GM19438 (cell line): ENCODE measurements around the gene SPECC1L.

Source experiments
- ATAC-seq: cut with Tn5 transposase; IDR thresholded peaks from one replicate; pipeline ENCODE4 v1.9.1; 2021; ENCODE audit warnings: low read depth; ENCODE audit not compliant: unreplicated experiment

Gene SPECC1L

DNA sequence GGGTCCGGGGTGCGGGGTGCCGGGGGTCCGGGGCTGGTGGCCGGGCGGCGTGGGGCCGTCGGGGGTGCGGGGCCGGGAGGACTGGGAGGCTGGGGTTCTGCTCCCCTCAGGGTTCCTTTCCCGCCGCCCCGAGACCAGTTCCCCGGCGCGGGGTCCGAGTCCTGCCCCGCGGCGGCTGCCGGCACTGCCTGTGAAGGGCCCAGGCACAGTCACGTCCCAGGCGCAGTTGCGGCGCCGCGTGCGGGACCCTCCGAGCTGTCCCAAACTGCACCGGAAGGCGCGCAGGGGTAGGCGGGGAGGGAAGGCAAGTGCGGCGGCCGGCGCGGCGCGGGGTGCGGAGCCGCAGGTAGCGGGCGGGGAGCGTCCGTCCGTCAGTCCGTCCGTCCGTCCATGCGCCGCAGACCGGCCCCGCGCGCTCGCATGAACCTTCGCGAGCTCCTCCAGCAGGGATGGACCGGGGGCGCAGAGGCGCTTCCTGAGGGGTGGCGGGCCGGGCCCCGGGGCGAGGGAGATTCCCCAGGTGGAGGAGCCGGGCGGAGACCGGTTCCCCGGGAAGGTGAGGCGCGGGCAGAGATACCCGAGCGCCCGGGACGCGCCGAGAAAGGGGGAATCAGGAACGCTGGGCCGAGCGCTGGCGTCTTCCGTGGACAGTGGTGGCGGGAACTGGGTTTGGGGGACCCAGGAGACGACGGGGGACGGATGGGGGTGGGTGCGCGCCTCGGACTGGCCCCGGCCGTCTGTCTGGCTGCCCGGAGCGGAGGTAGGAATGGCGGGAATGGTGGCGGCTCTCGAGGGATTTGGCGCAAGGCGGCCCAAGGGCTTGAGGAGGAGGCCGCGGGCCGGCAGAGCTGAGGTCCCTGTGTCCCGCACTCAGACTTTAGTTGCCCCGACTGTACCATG, 153.6 kb downstream of the SPECC1L start:
- no peak for ATAC-seq

DNA sequence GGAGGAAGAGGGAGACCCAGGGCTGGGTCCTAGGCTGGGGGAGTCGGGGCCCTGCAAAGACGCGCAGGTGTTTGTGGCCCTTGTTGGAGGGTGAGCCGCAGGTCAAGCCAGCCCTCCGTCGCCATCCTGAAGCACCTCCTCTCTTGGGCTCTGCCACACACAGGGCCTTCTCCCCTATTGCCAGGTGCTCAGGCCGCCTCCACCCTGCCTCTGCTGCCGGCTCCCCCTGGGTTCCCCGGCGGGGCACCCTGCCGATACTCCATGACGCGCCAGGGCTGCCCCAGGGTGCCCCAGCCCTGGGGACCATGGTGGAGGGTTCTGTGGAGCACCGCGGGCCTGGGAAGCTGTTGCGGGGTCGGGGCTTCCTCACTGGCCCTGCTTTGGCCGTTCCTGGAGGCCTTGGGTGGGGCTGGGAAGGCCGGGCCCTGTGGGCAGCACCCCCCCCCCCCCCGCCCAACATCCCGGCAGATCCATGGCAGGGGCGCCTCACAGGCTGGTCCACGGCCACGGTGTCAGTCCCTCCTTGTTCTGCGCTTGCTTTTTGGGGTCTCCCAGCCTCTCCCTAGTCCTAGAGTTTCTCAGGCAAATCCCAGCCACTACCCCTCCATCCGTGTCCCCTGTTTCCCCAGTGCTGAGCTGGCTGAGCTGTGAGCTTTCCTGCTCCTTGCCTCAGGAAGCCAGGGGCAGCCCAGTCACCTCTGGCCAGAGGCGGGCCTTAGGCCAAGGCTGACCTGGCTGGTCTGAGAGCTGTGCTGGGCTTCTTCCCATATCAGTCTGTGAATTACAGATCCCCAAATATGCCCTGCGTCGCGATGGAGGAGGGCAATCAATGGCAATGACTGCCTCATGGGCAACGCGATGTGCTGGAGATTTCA, 154.5 kb downstream of the SPECC1L start:
- ATAC-seq: no peak

DNA sequence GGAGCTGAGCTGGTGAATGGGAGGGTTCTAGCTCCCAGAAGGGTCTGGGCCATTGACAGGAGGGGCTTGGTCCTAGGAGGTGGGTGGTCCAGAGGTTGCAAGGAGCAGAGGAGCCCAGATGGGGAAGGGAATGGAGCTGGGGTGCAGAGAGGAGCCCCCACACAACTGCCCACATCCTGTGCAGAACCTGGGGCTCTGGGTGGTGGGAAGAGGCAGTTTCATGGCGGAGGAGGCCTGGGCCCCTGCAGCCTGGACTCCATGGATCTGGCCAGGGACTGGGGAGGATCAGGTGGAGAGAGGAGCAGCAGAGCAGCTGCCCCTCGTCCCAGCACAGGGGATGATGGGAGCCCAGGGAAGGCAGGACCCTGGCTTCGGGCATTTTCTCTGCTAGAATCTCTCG, 155.8 kb downstream of the SPECC1L start:
- no peak for ATAC-seq

DNA sequence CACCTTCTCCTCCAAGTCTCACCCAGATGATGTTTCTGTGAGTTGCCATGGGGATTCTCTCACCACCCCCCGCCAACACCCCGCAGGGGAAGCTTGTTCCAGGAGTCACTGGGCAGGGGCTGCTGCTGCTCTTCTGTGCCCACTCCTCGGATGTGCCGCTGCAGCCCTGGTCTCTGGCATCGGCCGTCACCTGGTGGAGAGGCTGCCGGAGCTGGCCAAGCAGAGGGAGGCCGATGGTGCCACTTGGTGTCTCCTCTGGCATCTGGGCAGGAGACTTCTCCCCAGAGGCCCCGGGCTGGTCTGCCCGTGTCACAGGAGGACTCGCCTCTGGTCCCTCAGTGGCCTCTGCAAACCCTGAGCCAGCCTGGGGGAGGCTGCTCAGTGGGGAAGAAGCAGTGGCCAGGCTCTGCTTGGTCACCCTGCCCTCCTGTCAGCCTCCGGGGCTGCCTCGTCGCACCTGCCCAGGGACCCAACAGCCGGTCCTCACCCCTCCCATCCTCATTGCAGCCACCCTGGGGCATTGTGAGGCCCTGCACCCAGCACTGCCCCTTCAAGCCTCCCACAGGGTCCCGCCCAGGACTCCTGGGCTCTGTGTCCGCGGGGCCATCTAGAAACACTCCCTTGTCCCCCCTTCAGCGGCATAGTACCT, 156.3 kb downstream of the SPECC1L start:
- peak; percentile 12 for ATAC-seq

DNA sequence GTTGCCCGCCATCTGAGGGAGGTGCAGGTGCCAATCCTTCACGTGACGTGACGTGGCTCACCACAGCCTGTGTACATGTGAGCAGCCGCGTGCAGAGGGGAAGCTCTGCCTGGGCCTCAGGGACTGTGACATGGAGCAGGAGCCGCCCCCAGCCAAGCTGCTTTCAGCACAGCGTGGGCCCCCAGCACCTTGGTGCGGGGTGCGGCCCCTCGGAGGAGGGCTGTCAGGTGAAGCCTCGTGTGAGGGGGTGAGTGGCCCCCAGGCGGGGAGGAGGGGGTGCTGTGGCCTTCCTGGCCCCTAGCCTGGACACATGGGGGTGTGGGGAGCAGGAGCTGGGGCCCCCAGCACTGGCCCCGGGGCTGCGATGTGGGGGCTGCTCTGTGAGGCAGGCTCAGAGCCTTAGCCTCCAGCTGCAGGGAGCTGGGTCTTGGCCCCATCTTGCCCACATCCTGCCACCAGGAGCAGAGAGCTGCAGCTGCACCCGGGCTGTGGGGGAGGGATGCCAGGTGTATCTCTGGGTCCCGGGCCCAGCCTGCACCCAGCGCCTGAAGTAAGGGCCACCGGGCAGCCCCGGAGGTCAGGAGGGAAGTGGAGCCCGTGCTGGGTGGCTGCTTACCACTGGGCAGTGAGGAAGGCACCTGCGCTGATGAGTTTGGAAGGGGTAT, 157.0 kb downstream of the SPECC1L start, which contains the start of gene ADORA2A:
Gene ADORA2A (plus strand): TSS at position 100 of the 665 bp plus-strand sequence. CDS start 5,806 bp downstream, outside the sequence.
- ATAC-seq: peak; percentile 43

DNA sequence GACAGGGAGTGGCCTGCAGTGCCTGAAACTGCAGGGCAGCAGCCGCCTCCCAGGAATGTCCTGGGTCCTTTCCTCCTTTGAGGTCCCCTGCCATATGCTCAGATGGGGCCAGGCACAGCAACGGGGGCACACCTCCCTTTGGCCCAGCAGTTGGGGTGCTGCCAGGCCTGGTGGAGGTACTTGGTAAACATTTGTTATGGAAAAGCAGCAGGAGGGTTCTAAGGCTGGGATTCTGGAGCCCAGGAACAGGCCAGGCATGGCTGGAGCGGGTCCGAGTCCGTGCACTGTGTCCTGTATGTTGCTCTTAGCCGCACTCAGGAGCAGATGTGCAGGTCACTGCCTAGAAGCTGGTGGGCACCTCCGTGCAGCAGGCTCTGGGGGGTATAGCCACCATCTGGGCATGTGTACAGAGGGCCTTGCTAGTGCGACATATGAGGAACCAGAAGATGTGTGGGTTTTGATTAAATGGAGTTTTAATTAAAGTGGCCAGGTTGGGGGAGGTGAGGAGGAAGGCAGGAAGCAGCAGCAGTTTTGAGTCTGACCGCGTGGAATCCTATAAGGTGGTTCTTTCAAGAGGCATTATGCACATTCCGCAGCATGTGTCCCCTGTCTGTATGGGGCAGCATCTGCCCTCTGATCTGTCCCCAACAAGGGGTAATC, 158.2 kb downstream of the SPECC1L start:
- ATAC-seq: no peak

DNA sequence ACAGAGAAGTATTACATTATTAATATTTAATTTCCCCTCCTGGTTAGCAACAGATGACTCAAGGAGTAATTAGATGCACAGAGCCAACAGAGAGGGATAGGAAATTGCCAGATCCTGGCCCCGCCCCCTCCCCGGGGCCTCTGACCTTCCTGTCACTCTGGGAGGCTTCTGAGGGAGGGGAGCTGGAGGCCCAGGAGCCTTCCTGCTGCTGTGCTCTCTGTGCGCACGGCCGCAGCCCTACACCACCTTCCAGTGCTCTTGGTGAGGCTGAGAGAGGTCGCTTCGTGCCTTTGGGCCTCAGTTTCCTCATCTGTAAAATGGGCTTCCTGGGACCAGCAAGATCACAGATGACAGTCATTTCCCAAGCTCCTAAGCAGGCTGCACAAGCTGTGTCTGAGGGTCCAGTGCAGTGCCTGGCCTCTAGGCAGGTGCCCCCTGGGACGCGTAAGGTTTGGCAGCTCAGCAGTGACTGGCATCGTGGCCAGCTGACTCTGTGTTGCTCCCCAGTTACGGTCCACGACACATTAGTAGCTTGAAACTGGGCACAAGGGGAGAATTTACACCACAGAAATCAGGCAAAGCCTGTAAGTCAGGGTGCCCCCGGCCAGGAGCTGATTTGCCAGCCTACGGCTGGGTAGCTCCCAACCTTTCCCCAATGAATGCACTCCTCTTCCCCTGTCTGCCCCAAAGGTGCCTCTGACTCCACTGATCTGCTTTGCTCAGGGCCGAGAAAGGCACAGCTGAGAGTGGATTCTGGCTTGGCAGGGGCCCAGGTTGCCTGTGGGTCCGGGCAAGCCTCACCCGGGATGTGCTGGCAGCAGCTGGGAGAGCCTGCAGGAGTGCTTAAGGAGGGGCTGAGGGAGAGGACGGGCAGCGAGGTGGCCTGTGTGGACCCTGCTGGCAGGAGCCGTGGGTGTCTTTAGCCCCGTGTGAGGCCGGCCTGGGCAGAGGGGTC, 159.1 kb downstream of the SPECC1L start:
- ATAC-seq: no peak

DNA sequence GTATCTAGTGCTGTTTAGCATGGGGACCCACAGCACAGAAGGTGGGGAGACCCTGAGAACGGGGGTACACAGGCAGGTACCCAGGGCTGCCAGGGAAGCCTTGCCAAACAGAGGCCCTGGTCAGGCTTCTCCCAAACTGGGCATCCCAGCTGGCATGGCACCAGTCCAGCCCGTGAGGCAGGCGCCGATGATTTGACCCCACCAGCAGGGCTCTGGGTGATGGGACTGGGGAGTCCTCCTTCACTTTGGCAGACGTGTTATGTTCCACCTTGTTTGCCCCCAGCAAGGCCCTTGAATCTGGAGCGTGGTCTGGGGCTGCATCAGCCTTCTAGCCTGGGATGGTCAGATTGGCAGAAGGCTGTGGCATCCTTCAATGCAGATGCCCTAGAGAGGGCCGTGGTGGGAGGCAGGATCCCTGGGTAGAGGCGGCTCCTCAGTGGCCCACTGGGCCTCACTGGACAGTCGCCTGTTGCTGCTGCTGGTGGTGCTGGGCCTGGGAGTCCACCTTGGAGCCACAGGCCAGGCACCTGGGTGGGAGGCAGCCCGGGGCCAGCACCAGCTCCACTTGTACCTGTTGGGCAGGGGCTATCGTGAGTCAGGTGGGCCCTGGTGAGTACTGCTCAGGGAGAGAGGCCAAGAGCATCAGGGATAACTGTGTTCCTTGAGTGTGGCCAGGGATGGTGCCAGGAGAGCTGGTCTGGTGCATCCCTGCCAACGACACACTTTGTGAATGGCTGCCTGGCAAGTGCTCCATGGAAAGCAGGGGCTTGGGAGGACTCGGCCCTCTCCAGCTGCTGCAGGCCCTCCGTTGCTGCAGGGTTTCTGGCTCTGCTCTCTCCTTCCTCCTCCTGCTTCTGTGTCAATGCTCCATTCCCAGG, 160.0 kb downstream of the SPECC1L start:
- ATAC-seq: no peak

DNA sequence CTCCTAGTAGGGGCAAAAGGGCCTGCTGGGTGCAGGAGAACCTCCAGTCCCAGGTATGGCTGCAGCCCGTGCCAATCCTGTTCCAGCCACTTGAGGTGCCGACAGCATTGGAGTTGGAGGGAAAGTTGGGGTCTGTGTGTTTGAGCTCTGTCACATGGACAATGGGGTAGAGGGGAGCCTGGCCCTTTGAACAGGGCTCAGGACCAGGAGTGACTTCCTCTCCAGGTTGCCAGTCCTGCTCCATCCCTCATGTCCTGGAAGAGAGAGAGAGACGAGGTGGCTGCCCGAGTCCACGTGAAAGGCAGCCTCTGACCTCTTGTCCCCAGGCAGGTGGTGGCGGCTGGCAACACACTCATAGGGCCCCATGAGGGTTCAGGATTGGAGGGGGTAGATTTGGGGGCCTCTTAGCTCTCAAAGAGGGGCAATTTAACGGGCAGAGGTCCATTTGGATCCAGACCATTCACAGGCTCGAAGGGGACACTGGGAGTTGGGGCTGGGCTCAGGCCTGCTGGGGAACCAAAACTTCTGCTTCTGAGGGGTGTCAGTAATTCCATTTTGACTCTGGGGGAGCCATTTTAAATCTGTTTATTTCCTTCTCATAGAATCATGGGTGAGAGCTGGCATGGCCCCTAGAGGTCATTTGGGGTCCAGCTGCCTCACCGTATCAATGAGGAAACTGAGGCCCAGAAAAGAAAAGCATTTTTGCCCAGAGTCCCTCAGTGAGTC, 160.8 kb downstream of the SPECC1L start:
- ATAC-seq: no peak

DNA sequence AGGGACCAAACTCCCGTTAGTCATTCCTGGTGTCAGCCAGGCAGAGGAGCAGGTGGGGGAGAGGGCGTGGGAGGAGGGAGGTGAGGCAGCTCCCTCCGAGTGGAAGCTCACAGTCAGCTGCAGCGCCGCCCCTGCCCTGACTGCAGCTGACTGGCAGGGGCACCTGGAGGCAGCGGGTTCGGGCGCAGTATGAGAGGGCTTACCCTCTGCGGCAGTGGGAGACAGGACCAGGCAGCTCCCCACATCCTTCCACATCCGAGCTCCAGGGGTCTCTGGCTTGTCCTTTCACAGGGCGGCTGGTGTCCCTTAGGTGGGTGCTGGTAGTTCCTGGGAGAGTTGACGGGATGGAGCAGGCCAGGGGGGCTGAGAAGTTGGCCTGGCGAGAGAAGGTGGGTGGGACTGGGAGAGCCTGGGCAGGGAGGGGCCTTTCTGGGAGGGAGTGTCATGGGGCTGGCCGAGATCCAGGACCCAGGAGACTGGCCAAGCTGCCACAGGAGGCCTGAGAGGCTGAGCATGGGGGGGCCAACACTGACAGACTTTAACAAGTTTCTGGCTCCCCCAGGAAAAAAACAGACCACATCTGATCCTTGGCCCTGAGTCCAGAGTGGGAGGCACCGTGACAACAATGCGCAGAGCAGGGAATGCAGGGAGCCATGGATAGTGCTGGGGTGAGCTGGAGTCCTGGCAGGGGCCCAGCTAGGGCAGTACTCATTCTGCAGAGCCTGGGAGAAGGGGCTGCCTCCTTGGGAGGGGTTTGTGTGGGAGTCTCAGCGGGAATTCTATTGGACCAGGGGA, 161.6 kb downstream of the SPECC1L start:
- no peak for ATAC-seq

DNA sequence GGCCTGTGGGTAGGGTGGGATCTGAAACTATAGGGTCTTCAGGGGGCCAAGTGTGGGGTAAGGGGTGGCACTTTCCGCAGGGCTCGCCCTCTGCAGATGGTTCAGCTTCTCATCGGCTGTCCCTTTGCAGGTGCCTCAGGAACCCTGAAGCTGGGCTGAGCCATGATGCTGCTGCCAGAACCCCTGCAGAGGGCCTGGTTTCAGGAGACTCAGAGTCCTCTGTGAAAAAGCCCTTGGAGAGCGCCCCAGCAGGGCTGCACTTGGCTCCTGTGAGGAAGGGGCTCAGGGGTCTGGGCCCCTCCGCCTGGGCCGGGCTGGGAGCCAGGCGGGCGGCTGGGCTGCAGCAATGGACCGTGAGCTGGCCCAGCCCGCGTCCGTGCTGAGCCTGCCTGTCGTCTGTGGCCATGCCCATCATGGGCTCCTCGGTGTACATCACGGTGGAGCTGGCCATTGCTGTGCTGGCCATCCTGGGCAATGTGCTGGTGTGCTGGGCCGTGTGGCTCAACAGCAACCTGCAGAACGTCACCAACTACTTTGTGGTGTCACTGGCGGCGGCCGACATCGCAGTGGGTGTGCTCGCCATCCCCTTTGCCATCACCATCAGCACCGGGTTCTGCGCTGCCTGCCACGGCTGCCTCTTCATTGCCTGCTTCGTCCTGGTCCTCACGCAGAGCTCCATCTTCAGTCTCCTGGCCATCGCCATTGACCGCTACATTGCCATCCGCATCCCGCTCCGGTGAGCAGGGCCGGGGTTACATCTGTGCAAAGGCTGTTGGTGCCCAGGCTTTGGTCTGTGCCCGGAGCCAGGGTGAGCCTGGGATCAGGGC, 162.6 kb downstream of the SPECC1L start:
- ATAC-seq: no peak

DNA sequence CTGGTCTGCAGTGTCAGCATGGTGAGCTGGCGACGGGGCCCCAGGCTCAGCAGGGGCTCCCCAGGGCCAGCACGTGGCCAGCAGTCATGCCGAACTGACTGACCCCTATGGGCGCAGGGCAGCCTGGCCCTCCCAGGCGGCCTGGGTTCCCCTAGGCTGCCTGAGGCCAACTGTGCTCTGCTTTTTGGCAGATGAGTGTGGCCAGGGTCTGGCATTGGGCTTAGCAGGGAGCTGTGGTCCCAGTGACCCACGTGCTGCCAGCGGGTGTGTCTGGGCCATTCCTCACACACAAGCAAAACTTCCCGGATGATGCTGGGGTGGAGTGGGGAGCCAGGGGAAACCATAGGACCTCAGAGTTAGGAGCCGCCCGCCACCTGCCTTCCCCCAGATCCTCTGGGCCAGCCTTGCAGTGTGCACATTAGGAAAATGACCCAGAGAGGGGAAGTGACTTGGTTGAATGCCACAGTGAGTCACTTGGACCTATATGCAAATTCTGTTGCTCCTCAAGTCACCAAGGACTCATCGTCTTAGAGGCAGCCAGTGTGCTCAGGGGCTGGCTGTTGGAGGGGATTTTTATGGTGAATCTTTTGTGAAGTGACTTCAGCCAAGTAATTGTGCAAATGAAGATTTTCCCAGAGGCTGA, 163.3 kb downstream of the SPECC1L start:
- ATAC-seq: peak; percentile 77

DNA sequence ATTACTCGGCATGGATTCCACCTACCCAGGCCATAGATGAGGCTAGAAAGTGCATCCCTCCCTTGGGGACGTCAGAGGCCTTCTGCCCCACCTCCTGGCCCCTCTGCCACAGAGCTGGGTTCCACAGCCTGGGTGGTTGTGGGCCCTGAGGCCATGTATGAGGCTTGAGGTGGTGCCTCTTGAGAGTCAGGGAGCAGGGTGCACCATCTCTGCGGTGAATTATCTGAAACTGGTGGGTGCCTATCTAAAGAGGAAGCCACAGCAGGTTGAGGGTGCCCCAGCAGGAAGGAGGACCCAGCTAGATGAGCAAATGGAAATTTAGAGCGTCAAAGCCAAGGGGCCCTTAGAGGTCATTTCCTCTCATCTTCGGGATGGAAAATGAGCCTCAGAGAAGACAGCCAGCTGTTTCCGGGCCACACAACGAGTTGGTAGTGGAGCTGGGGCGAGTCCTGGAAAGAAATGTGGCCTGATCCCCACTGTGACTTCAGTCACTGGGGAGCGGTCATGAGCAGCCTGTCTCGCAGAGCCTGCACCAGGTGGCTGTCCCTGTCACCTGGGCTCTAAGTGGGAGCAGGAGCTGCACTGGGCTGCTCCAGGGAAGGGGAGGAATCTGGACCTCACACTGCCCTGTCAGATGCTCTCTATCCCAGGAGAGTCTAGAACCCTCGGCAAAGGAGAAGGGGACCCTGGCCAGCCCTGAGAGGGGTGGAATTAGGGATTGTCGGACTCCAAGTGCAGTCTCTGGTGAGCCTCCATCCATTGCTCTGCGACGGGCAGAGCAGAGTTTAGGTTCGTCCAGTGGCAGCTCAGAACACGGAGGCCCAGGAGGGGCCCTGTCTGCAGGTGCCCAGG, 164.1 kb downstream of the SPECC1L start:
- peak; percentile 40 for ATAC-seq

DNA sequence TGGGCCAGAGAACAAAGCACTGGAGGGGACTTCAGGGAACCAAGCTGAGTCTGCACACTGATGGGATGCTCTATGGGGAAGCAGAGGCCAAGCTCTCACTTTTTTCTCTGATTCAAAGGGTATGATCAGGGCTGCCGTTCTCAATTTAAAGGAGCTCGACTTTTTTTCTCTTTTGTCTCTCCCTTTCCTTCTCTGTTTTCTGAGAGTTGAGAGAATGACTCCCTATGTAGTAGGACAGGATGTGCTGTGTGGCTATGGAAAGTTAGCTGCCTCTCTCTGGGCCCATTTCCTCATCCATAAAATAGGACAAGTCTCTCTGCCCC, 164.7 kb downstream of the SPECC1L start:
- no peak for ATAC-seq
